Measurements from ENCODE around the gene AXL. TPM values are rescaled to one million over a fixed set of nuclear protein-coding genes. Genes with fewer than 3 reads are reported as not detected.

AXL gene
- total and polyA plus RNA-seq, 9 of the 15 experiments (the other 6 are each of a cell fraction or from before 2014, with no cell fraction given): 0.80 to 6.6 (median 1.6) TPM

DNA sequence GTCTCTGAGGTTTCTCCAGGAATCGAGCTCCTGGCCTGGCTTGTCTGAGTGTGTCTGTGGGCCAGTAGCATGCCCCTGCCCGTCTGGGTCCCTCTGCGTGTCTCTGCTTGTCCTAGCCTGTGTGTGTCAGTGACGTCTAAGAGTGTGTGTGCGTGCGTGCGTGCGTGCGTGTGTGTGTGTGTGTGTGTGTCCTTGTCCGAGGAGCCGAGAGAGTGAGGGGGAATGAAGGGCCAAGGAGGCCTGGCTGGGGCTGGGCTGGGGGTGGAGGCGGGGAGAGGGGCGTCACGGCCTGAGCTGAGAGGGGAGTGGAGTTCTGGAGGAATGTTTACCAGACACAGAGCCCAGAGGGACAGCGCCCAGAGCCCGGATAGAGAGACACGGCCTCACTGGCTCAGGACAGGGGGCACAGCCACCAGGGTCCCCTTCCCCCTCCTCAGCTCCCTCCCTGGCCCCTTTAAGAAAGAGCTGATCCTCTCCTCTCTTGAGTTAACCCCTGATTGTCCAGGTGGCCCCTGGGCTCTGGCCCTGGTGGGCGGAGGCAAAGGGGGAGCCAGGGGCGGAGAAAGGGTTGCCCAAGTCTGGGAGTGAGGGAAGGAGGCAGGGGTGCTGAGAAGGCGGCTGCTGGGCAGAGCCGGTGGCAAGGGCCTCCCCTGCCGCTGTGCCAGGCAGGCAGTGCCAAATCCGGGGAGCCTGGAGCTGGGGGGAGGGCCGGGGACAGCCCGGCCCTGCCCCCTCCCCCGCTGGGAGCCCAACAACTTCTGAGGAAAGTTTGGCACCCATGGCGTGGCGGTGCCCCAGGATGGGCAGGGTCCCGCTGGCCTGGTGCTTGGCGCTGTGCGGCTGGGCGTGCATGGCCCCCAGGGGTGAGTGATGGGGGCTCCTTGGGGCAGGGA lies at the start of gene AXL (continued):
- TF ChIP-seq, protein P1, sequence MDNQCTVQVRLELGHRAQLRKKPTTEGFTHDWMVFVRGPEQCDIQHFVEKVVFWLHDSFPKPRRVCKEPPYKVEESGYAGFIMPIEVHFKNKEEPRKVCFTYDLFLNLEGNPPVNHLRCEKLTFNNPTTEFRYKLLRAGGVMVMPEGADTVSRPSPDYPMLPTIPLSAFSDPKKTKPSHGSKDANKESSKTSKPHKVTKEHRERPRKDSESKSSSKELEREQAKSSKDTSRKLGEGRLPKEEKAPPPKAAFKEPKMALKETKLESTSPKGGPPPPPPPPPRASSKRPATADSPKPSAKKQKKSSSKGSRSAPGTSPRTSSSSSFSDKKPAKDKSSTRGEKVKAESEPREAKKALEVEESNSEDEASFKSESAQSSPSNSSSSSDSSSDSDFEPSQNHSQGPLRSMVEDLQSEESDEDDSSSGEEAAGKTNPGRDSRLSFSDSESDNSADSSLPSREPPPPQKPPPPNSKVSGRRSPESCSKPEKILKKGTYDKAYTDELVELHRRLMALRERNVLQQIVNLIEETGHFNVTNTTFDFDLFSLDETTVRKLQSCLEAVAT (IDR thresholded peaks at IDR 0.05): no peak
- TF ChIP-seq ADNP (tag; IDR thresholded peaks at IDR 0.05) (0 out of 2 replicates have a peak, but pooled peaks have one; percentile 53), RHOXF2B (CRISPR knock-in tag; conservative IDR thresholded peaks at IDR 0.05) (no peak), MCM5 (IDR thresholded peaks at IDR 0.05; ENCODE audit: low read depth) (no peak), ZNF507 (tag; conservative IDR thresholded peaks at IDR 0.05) (no peak), RBFOX2 (IDR thresholded peaks at IDR 0.05; ENCODE audit: low read depth, low read length) (peak; percentile 22; the same call in 1 of the 2 replicates), HIVEP1 (CRISPR knock-in tag; IDR thresholded peaks at IDR 0.05) (no peak), FOXP1 (CRISPR knock-in tag; IDR thresholded peaks at IDR 0.05) (no peak), ZBTB7A (IDR thresholded peaks at IDR 0.05; ENCODE audit: borderline replicate concordance, control insufficient read depth, low read depth, low read length) (0 out of 2 replicates have a peak, but pooled peaks have one; percentile 41), TCF3 (CRISPR knock-in tag; IDR thresholded peaks at IDR 0.05) (no peak), ILK (tag; IDR thresholded peaks at IDR 0.05; ENCODE audit: borderline replicate concordance, low read depth) (no peak)
- TF ChIP-seq, protein P2, sequence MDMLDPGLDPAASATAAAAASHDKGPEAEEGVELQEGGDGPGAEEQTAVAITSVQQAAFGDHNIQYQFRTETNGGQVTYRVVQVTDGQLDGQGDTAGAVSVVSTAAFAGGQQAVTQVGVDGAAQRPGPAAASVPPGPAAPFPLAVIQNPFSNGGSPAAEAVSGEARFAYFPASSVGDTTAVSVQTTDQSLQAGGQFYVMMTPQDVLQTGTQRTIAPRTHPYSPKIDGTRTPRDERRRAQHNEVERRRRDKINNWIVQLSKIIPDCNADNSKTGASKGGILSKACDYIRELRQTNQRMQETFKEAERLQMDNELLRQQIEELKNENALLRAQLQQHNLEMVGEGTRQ (CRISPR knock-in tag; IDR thresholded peaks at IDR 0.05): no peak
- TF ChIP-seq, protein P3, sequence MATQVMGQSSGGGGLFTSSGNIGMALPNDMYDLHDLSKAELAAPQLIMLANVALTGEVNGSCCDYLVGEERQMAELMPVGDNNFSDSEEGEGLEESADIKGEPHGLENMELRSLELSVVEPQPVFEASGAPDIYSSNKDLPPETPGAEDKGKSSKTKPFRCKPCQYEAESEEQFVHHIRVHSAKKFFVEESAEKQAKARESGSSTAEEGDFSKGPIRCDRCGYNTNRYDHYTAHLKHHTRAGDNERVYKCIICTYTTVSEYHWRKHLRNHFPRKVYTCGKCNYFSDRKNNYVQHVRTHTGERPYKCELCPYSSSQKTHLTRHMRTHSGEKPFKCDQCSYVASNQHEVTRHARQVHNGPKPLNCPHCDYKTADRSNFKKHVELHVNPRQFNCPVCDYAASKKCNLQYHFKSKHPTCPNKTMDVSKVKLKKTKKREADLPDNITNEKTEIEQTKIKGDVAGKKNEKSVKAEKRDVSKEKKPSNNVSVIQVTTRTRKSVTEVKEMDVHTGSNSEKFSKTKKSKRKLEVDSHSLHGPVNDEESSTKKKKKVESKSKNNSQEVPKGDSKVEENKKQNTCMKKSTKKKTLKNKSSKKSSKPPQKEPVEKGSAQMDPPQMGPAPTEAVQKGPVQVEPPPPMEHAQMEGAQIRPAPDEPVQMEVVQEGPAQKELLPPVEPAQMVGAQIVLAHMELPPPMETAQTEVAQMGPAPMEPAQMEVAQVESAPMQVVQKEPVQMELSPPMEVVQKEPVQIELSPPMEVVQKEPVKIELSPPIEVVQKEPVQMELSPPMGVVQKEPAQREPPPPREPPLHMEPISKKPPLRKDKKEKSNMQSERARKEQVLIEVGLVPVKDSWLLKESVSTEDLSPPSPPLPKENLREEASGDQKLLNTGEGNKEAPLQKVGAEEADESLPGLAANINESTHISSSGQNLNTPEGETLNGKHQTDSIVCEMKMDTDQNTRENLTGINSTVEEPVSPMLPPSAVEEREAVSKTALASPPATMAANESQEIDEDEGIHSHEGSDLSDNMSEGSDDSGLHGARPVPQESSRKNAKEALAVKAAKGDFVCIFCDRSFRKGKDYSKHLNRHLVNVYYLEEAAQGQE (IDR thresholded peaks at IDR 0.05; ENCODE audit: borderline replicate concordance): no peak
- TF ChIP-seq, protein P3 (CRISPR knock-in tag; IDR thresholded peaks at IDR 0.05; ENCODE audit: low read depth): no peak
- TF ChIP-seq, protein P4, sequence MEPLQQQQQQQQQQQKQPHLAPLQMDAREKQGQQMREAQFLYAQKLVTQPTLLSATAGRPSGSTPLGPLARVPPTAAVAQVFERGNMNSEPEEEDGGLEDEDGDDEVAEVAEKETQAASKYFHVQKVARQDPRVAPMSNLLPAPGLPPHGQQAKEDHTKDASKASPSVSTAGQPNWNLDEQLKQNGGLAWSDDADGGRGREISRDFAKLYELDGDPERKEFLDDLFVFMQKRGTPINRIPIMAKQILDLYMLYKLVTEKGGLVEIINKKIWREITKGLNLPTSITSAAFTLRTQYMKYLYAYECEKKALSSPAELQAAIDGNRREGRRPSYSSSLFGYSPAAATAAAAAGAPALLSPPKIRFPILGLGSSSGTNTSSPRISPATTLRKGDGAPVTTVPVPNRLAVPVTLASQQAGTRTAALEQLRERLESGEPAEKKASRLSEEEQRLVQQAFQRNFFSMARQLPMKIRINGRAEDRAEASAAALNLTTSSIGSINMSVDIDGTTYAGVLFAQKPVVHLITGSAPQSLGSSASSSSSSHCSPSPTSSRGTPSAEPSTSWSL (CRISPR knock-in tag; IDR thresholded peaks at IDR 0.05; ENCODE audit: borderline replicate concordance): no peak
